Mesenchymal stem cell (in vitro differentiated cells and primary cell): Measurements from ENCODE around the gene ADNP2.

Experiments used
- DNase-seq: peaks from one replicate; pipeline ENCODE4 v3.0.0-alpha.2; 2013
- H2AFZ ChIP-seq: one replicate; pipeline ENCODE4 v1.6.1; 2013; ENCODE audit warnings: low read depth, mild to moderate bottlenecking, control low read depth, inconsistent platforms, low read length, moderate library complexity
- H2AK5ac ChIP-seq: 2 replicates; pipeline ENCODE4 v1.6.1; 2013; ENCODE audit warnings: low read length, moderate library complexity, mild to moderate bottlenecking, inconsistent platforms; ENCODE audit not compliant: severe bottlenecking
- H2BK120ac ChIP-seq: one replicate; pipeline ENCODE4 v1.6.1; 2013; ENCODE audit warnings: low read depth, mild to moderate bottlenecking, inconsistent platforms, low read length, moderate library complexity
- H2BK12ac ChIP-seq, 2 experiments: one replicate each; pipeline ENCODE4 v1.6.1; 2013; ENCODE audit warnings: inconsistent platforms in 2 of 2, low read length in 2 of 2, mild to moderate bottlenecking in 2 of 2, moderate library complexity in 2 of 2, control low read depth in 1 of 2
- H2BK15ac ChIP-seq: one replicate; pipeline ENCODE4 v1.6.1; 2013; ENCODE audit warnings: mild to moderate bottlenecking, low read depth, inconsistent platforms; ENCODE audit not compliant: poor library complexity, severe bottlenecking
- H2BK5ac ChIP-seq: 2 replicates; pipeline ENCODE4 v1.6.1; 2013; ENCODE audit warnings: low read depth, mild to moderate bottlenecking, low read length, control low read depth, inconsistent platforms; ENCODE audit not compliant: poor library complexity, severe bottlenecking
- H3K14ac ChIP-seq, 2 experiments: one replicate each; pipeline ENCODE4 v1.6.1; 2013; ENCODE audit warnings: inconsistent platforms in 2 of 2, low read length in 2 of 2, control low read depth in 1 of 2, mild to moderate bottlenecking in 1 of 2, moderate library complexity in 1 of 2
- H3K18ac ChIP-seq, 2 experiments: one replicate each; pipeline ENCODE4 v1.6.1; 2013; ENCODE audit warnings: inconsistent platforms in 2 of 2, low read length in 2 of 2, control low read depth in 1 of 2, low read depth in 1 of 2, mild to moderate bottlenecking in 1 of 2
- H3K23ac ChIP-seq, 2 experiments: one replicate each; pipeline ENCODE4 v1.6.1; 2013; ENCODE audit warnings: inconsistent platforms in 2 of 2, low read length in 2 of 2, mild to moderate bottlenecking in 2 of 2, moderate library complexity in 2 of 2, control low read depth in 1 of 2
- H3K27ac ChIP-seq: 2 replicates; pipeline ENCODE4 v1.5.1; 2013; ENCODE audit warnings: mild to moderate bottlenecking, moderate library complexity, low read length, control low read depth, inconsistent platforms; ENCODE audit not compliant: poor library complexity, severe bottlenecking
- H3K27me3 ChIP-seq, 2 experiments: 2 replicates each; pipeline versions ENCODE4 v1.6.1 to v1.7.0; 2013; ENCODE audit warnings: low read length in 2 of 2, mild to moderate bottlenecking in 2 of 2, moderate library complexity in 2 of 2, control low read depth in 1 of 2, inconsistent platforms in 1 of 2; ENCODE audit not compliant: control insufficient read depth in 1 of 2, insufficient read depth in 1 of 2
- H3K36me3 ChIP-seq, 2 experiments: 2 replicates each; pipeline versions ENCODE4 v1.6.1 to v1.7.0; 2013; ENCODE audit warnings: low read length in 2 of 2, control low read depth in 1 of 2, inconsistent platforms in 1 of 2, low read depth in 1 of 2, mild to moderate bottlenecking in 1 of 2; ENCODE audit not compliant: insufficient read depth in 2 of 2, control insufficient read depth in 1 of 2
- H3K4ac ChIP-seq, 2 experiments: one replicate each; pipeline ENCODE4 v1.6.1; 2013; ENCODE audit warnings: inconsistent platforms in 2 of 2, low read length in 2 of 2, mild to moderate bottlenecking in 2 of 2, moderate library complexity in 2 of 2, control low read depth in 1 of 2, low read depth in 1 of 2
- H3K4me1 ChIP-seq: 2 replicates; pipeline ENCODE4 v1.6.1; 2013; ENCODE audit warnings: low read depth, low read length, control low read depth; ENCODE audit not compliant: control insufficient read depth, insufficient read depth
- H3K4me2 ChIP-seq: 2 replicates; pipeline ENCODE4 v1.6.1; 2013; ENCODE audit warnings: low read length, mild to moderate bottlenecking, inconsistent platforms; ENCODE audit not compliant: poor library complexity, severe bottlenecking
- H3K4me3 ChIP-seq, 2 experiments: 2 replicates each; pipeline versions ENCODE4 v1.5.1 to v1.7.0; 2013; ENCODE audit warnings: low read length in 2 of 2, mild to moderate bottlenecking in 2 of 2, control low read depth in 1 of 2, low read depth in 1 of 2; ENCODE audit not compliant: insufficient read depth in 1 of 2
- H3K79me1 ChIP-seq: replicated peaks from 2 replicates; pipeline ENCODE4 v1.6.1; 2013; ENCODE audit warnings: mild to moderate bottlenecking, control low read depth, low read length, inconsistent platforms; ENCODE audit not compliant: poor library complexity, severe bottlenecking
- H3K9ac ChIP-seq: 2 replicates; pipeline ENCODE4 v1.7.0; 2013; ENCODE audit warnings: mild to moderate bottlenecking, low read length, moderate library complexity
- H3K9me3 ChIP-seq: 2 replicates; pipeline ENCODE4 v1.7.0; 2013; ENCODE audit warnings: mild to moderate bottlenecking, low read length; ENCODE audit not compliant: control insufficient read depth
- H4K8ac ChIP-seq: one replicate; pipeline ENCODE4 v1.6.1; 2013; ENCODE audit warnings: inconsistent platforms, mild to moderate bottlenecking, low read length, moderate library complexity
- H4K91ac ChIP-seq: one replicate; pipeline ENCODE4 v1.6.1; 2013; ENCODE audit warnings: mild to moderate bottlenecking, low read length, inconsistent platforms
- WGBS: methylation state at CpG from one replicate; pipeline ENCODE4 v1.1.7; 2013; ENCODE audit warnings: mixed read lengths; 5-methylcytosine and 5-hydroxymethylcytosine counted together

The ADNP2 gene

GRCh38 chr18:80133124-80133523, 24.1 kb downstream of the ADNP2 start:
- no peak overlapping the region for H3K9ac ChIP-seq
- H2BK12ac ChIP-seq: no peak overlapping the region
- no peaks in the 10 kb centered on the region for H3K9me3 ChIP-seq
- no peak overlapping the region for H3K23ac ChIP-seq
- no peak overlapping the region for H3K4me2 ChIP-seq
- H2BK120ac ChIP-seq: no peak overlapping the region
- no peak overlapping the region for H2BK5ac ChIP-seq
- no peak overlapping the region for H4K91ac ChIP-seq
- H3K27ac ChIP-seq: no peak overlapping the region
- H3K36me3 ChIP-seq: peaks cover 29 to 58% of the 10 kb centered on the region in 2 experiments
- no CpG with 5 or more reads among the region's 1 CpG for WGBS
- no peak overlapping the region for H2BK15ac ChIP-seq
- H4K8ac ChIP-seq: no peak overlapping the region
- no peak overlapping the region for H3K18ac ChIP-seq
- H2AFZ ChIP-seq: no peak overlapping the region
- peaks cover 2% of the 10 kb centered on the region for H3K4me1 ChIP-seq
- DNase-seq: no peak
- no peak overlapping the region for H2AK5ac ChIP-seq
- H3K79me1 ChIP-seq: peaks cover 37% of the 10 kb centered on the region
- H3K4ac ChIP-seq: no peak overlapping the region
- H3K4me3 ChIP-seq: no peak overlapping the region
- H3K14ac ChIP-seq: no peak overlapping the region
- no peaks in the 10 kb centered on the region for H3K27me3 ChIP-seq

GRCh38 chr18:80135136-80135535, 26.1 kb downstream of the ADNP2 start:
- Histone ChIP-seq H3K18ac (no peak overlapping the region), H3K27ac (no peak overlapping the region), H3K4me1 (peaks cover 2% of the 10 kb centered on the region), H2BK12ac (no peak overlapping the region), H3K4me3 (no peak overlapping the region), H2BK5ac (no peak overlapping the region), H2BK15ac (no peak overlapping the region), H3K14ac (no peak overlapping the region), H3K36me3 (peaks cover 31 to 78% of the 10 kb centered on the region in 2 experiments), H3K4ac (no peak overlapping the region), H4K91ac (no peak overlapping the region), H3K4me2 (no peak overlapping the region), H3K27me3 (no peaks in the 10 kb centered on the region), H2AFZ (no peak overlapping the region), H3K9ac (no peak overlapping the region), H3K23ac (no peak overlapping the region), H4K8ac (no peak overlapping the region), H3K79me1 (peaks cover 43% of the 10 kb centered on the region), H2AK5ac (no peak overlapping the region), H2BK120ac (no peak overlapping the region), H3K9me3 (no peaks in the 10 kb centered on the region)
- no peak for DNase-seq
- 100% methylated on average over 1 of the region's 1 CpG for WGBS

- H3K4me1 ChIP-seq: peaks cover 2% of the 10 kb centered on the region
Measured at GRCh38 chr18:80136679-80137078, 27.6 kb downstream of the ADNP2 start.

GRCh38 chr18:80137137-80137536, 28.1 kb downstream of the ADNP2 start:
- H3K27me3 ChIP-seq: no peaks in the 10 kb centered on the region
- H2BK12ac ChIP-seq: no peak overlapping the region
- H2BK5ac ChIP-seq: no peak overlapping the region
- H2BK15ac ChIP-seq: no peak overlapping the region
- no peak overlapping the region for H3K18ac ChIP-seq
- no peak overlapping the region for H3K4ac ChIP-seq
- H2AFZ ChIP-seq: no peak overlapping the region
- no peak for DNase-seq
- no peak overlapping the region for H3K14ac ChIP-seq
- WGBS: 97% methylated on average over 14 of the region's 14 CpGs
- no peak overlapping the region for H4K91ac ChIP-seq
- H2BK120ac ChIP-seq: no peak overlapping the region
- H3K9me3 ChIP-seq: no peaks in the 10 kb centered on the region
- no peak overlapping the region for H3K23ac ChIP-seq
- H3K4me3 ChIP-seq: no peak overlapping the region
- no peak overlapping the region for H3K9ac ChIP-seq
- H4K8ac ChIP-seq: no peak overlapping the region
- H2AK5ac ChIP-seq: no peak overlapping the region
- no peak overlapping the region for H3K4me2 ChIP-seq
- no peak overlapping the region for H3K27ac ChIP-seq
- H3K4me1 ChIP-seq: peaks cover 4% of the 10 kb centered on the region
- H3K36me3 ChIP-seq: peaks cover 42 to 80% of the 10 kb centered on the region in 2 experiments
- peaks cover 54% of the 10 kb centered on the region for H3K79me1 ChIP-seq

More at GRCh38 chr18:80136679-80137078, 27.6 kb downstream of the ADNP2 start:
- no peak for DNase-seq
- Histone ChIP-seq H2AFZ (no peak overlapping the region), H3K27me3 (no peaks in the 10 kb centered on the region), H2BK15ac (no peak overlapping the region), H3K27ac (no peak overlapping the region), H3K4me2 (no peak overlapping the region), H2AK5ac (no peak overlapping the region), H4K8ac (no peak overlapping the region), H4K91ac (no peak overlapping the region), H2BK12ac (no peak overlapping the region), H3K79me1 (peaks cover 51% of the 10 kb centered on the region), H3K9ac (no peak overlapping the region), H3K18ac (no peak overlapping the region), H3K4ac (no peak overlapping the region), H3K4me3 (no peak overlapping the region), H3K36me3 (peaks cover 39 to 84% of the 10 kb centered on the region in 2 experiments), H3K14ac (no peak overlapping the region), H2BK5ac (no peak overlapping the region), H3K9me3 (no peaks in the 10 kb centered on the region), H3K23ac (no peak overlapping the region), H2BK120ac (no peak overlapping the region)
- WGBS: 84% methylated on average over 8 of the region's 8 CpGs
